HL-60 (cell line): ENCODE measurements around the gene CCL4.
"Not testable (repeated sequence)": the region's sequence is repeated elsewhere in the genome, so short reads cannot be mapped to it uniquely, and the experiment has no call there.

Experiments used
- CTCF ChIP-seq: IDR thresholded peaks from one replicate; pipeline ENCODE4 v1.5.1; 2011; ENCODE audit warnings: low read length, control low read depth, inconsistent platforms; ENCODE audit not compliant: insufficient read depth
- REST ChIP-seq: IDR thresholded peaks from 2 replicates; pipeline ENCODE4 v1.6.1; 2012; ENCODE audit warnings: low read depth; ENCODE audit not compliant: insufficient replicate concordance

GRCh38 chr17:36099004-36099403 is 4.6 kb upstream of the CCL4 start:
- not testable (repeated sequence) for TF ChIP-seq CTCF, REST
